K562 (cell line): ENCODE data around the gene CYLD. TPM values are rescaled to one million over a fixed set of nuclear protein-coding genes. Genes with fewer than 3 reads are reported as not detected.

Experiments used
- ATAC-seq: fragments of 200-7000 bp; cut with Tn5 transposase; 3 replicates; pipeline ENCODE4 v1.9.1; 2020; ENCODE audit warnings: moderate library complexity
- BruUV-seq: library from RNA; stranded (reverse); fragments of 400-500 nt; replicated peaks from 2 replicates; lab custom pipeline; 2021; lab: Mats Ljungman, UMichigan
- CTCF ChIA-PET: fragments of 300-600 bp; formaldehyde crosslinking; extraction: SDS; loops from one replicate; lab custom pipeline; 2021; ENCODE audit warnings: low intra/inter-chr PET ratio; lab: Yijun Ruan, JAX
- POLR2A ChIA-PET: fragments of 300-600, 350-650 bp; sonication (Branson Sonifier 250); formaldehyde crosslinking; extraction: SDS; loops from one replicate; lab custom pipeline; 2021; ENCODE audit warnings: antibody characterized with exemption, inconsistent platforms; lab: Yijun Ruan, JAX
- DNase-seq, 4 experiments: peaks; one replicate each; pipeline versions ENCODE4 v3.0.0 to v3.0.0-alpha.2; 2011 to 2018; ENCODE audit warnings: low spot score in 3 of 4, mixed read lengths in 3 of 4; ENCODE audit errors: extremely low read depth in 1 of 4
- FAIRE-seq: peaks from 2 replicates; lab custom pipeline; 2011; peaks lifted over from hg19 to GRCh38; lab: Jason Lieb, UNC
- H2AFZ ChIP-seq: 2 replicates; pipeline ENCODE4 v1.6.0; 2011; ENCODE audit warnings: low read depth, low read length, control low read depth, inconsistent platforms
- H3K27ac ChIP-seq: fragments of 200-600 bp; 3 replicates; pipeline ENCODE4 v1.8.0; 2011; ENCODE audit warnings: low read depth, mild to moderate bottlenecking, control low read depth, inconsistent platforms, low read length, moderate library complexity, mixed read lengths; ENCODE audit errors: extremely low read depth
- H3K27me3 ChIP-seq, 2 experiments: fragments of 300-600 bp in 1 of 2; 2 replicates in 1 of 2; 3 replicates in 1 of 2; pipeline versions ENCODE4 v1.6.0 to v1.8.0; 2011; ENCODE audit warnings: inconsistent platforms in 2 of 2, low read length in 2 of 2, mild to moderate bottlenecking in 1 of 2, mixed read lengths in 1 of 2, moderate library complexity in 1 of 2; ENCODE audit not compliant: control insufficient read depth in 2 of 2, insufficient read depth in 2 of 2
- H3K36me3 ChIP-seq: fragments of 300-600 bp; 3 replicates; pipeline ENCODE4 v1.8.0; 2011; ENCODE audit warnings: mild to moderate bottlenecking, low read length, inconsistent platforms; ENCODE audit not compliant: control insufficient read depth, insufficient read depth
- H3K4me1 ChIP-seq, 2 experiments: fragments of 200-600 bp in 1 of 2; replicated peaks in 1 of 2; 2 replicates in 1 of 2; 3 replicates in 1 of 2; pipeline versions ENCODE4 v1.5.1 to v1.8.0; 2011; ENCODE audit warnings: inconsistent platforms in 2 of 2, low read length in 2 of 2, mild to moderate bottlenecking in 1 of 2, mixed read lengths in 1 of 2, moderate library complexity in 1 of 2; ENCODE audit not compliant: control insufficient read depth in 2 of 2, insufficient read depth in 2 of 2
- H3K4me2 ChIP-seq: 2 replicates; pipeline ENCODE4 v1.6.1; 2011; ENCODE audit warnings: low read length, control low read depth, inconsistent platforms, mixed read lengths; ENCODE audit not compliant: insufficient read depth
- H3K4me3 ChIP-seq: fragments of 200-600 bp; sonication (generic), shearing (Covaris generic); 2 replicates; pipeline ENCODE4 v1.5.1; 2016; ENCODE audit warnings: control low read depth, inconsistent platforms
- H3K79me2 ChIP-seq: fragments of 200-600 bp; 3 replicates; pipeline ENCODE4 v1.8.0; 2011; ENCODE audit warnings: low read length, inconsistent platforms; ENCODE audit not compliant: control insufficient read depth, insufficient read depth
- H3K9ac ChIP-seq, 2 experiments: 2 replicates each; pipeline versions ENCODE4 v1.6.0 to v1.6.1; 2011; ENCODE audit warnings: low read depth in 2 of 2, low read length in 2 of 2, control low read depth in 1 of 2, inconsistent platforms in 1 of 2, mild to moderate bottlenecking in 1 of 2, mixed read lengths in 1 of 2; ENCODE audit not compliant: insufficient read depth in 1 of 2
- H3K9me1 ChIP-seq: one replicate; pipeline ENCODE4 v1.6.0; 2011; ENCODE audit warnings: inconsistent platforms, mild to moderate bottlenecking, low read length, moderate library complexity; ENCODE audit not compliant: control insufficient read depth, insufficient read depth
- H3K9me3 ChIP-seq: replicated peaks from 2 replicates; pipeline ENCODE4 v1.5.1; 2011; ENCODE audit warnings: low read depth, low read length, inconsistent platforms; ENCODE audit not compliant: control insufficient read depth, insufficient read depth
- H4K20me1 ChIP-seq: replicated peaks from 2 replicates; pipeline ENCODE4 v1.6.1; 2011; ENCODE audit warnings: low read length, inconsistent platforms, mixed read lengths; ENCODE audit not compliant: control insufficient read depth, insufficient read depth
- CREM ChIP-seq: IDR thresholded peaks from 2 replicates; pipeline ENCODE4 v1.6.1; 2014; ENCODE audit warnings: antibody characterized with exemption, low read depth
- HES1 ChIP-seq: fragments of 450-650 bp; IDR thresholded peaks from 2 replicates; pipeline ENCODE4 v1.6.1; 2016; ENCODE audit warnings: low read depth, mild to moderate bottlenecking, moderate library complexity
- L3MBTL2 ChIP-seq: fragments of 450-650 bp; IDR thresholded peaks from 2 replicates; pipeline ENCODE4 v1.6.1; 2016; ENCODE audit warnings: mild to moderate bottlenecking, moderate library complexity
- MED1 ChIP-seq: sonication (generic); formaldehyde crosslinking; IDR thresholded peaks from 2 replicates; pipeline ENCODE4 v1.8.1; 2023; ENCODE audit warnings: missing genetic modification reagents, borderline replicate concordance
- NRF1 ChIP-seq, 2 experiments: fragments of 450-650 bp; IDR thresholded peaks in 1 of 2; conservative IDR thresholded peaks in 1 of 2; 2 replicates each; pipeline ENCODE4 v1.6.1; 2014; ENCODE audit warnings: mild to moderate bottlenecking in 2 of 2
- RBM14 ChIP-seq: fragments of 200-400 bp; formaldehyde crosslinking; IDR thresholded peaks from 2 replicates; pipeline ENCODE4 v1.6.1; 2018; ENCODE audit warnings: low read depth, mild to moderate bottlenecking, low read length, moderate library complexity, borderline replicate concordance; ENCODE audit not compliant: insufficient read depth
- SLC30A9 ChIP-seq: fragments of 250-450 bp; sonication (Bioruptor Pico); IDR thresholded peaks from 2 replicates; pipeline ENCODE4 v1.8.0; 2022; ENCODE audit warnings: mild to moderate bottlenecking, moderate library complexity
- SPI1 ChIP-seq: IDR thresholded peaks from 2 replicates; pipeline ENCODE4 v1.6.1; 2011; ENCODE audit warnings: low read depth, low read length, control low read depth, borderline replicate concordance
- VEZF1 ChIP-seq: fragments of 200-800 bp; sonication (Bioruptor generic); IDR thresholded peaks from 2 replicates; pipeline ENCODE4 v1.6.1; 2017; ENCODE audit warnings: missing genetic modification characterization, missing compliant biosample characterization
- ZKSCAN8 ChIP-seq: fragments of 200-800 bp; sonication (Bioruptor generic); IDR thresholded peaks from 2 replicates; pipeline ENCODE4 v1.6.1; 2016; ENCODE audit warnings: missing genetic modification characterization, missing compliant biosample characterization
- ZNF232 ChIP-seq: sonication (generic); formaldehyde crosslinking; IDR thresholded peaks from 2 replicates; pipeline ENCODE4 v1.8.0; 2022; ENCODE audit warnings: mild to moderate bottlenecking, missing genetic modification reagents
- ZNF449 ChIP-seq: fragments of 250-450 bp; sonication (Bioruptor Pico); IDR thresholded peaks from 2 replicates; pipeline ENCODE4 v1.8.0; 2022; ENCODE audit warnings: moderate library complexity, mild to moderate bottlenecking, inconsistent platforms
- ZNF639 ChIP-seq, 2 experiments: fragments of 200-800 bp in 1 of 2; sonication (Bioruptor generic) in 1 of 2; sonication (generic) in 1 of 2; formaldehyde crosslinking in 1 of 2; IDR thresholded peaks in 1 of 2; conservative IDR thresholded peaks in 1 of 2; 2 replicates each; pipeline versions ENCODE4 v1.5.0 to v1.6.1; 2016 to 2020; ENCODE audit warnings: missing compliant biosample characterization in 1 of 2, missing genetic modification characterization in 1 of 2, missing genetic modification reagents in 1 of 2
- WGBS: fragments of 100-300 bp; shearing (Covaris generic); methylation state at CpG from one replicate; pipeline ENCODE4 v1.1.6; 2016; ENCODE audit warnings: low coverage, mixed read lengths; ENCODE audit not compliant: insufficient coverage; ENCODE audit errors: missing lambda C conversion rate; 5-methylcytosine and 5-hydroxymethylcytosine counted together
- in situ Hi-C: fragments of 300-500 bp; cut with MboI; formaldehyde crosslinking; loops from 4 replicates; pipeline ENCODE4 v1.15.0; 2018; ENCODE audit warnings: inconsistent platforms, mixed read lengths
- intact Hi-C: fragments of 100-400 bp; cut with micrococcal nuclease; formaldehyde crosslinking; loops from 2 replicates; pipeline ENCODE4 v1.14.2; 2022
- polyA plus RNA-seq, 8 experiments: library from polyadenylated mRNA; depleted of rRNA in 4 of 8; stranded (reverse) in 5 of 8; unstranded in 3 of 8; fragments of >200 nt; fragmentation: Nextera tagmentation in 2 of 8; fragmentation: Illumina TruSeq in 1 of 8; extraction: Ambion mirVana in 2 of 8; extraction: Trizol in 1 of 8; gene quantifications; 2 replicates each; pipeline versions ENCODE4 v1.2.1 to v1.2.3, GENCODE V29; 2011 to 2014; ENCODE audit warnings: inconsistent platforms in 1 of 8, missing spikeins in 1 of 8
- total RNA-seq, 7 experiments: library from RNA; depleted of rRNA in 6 of 7; stranded (reverse); fragments of >200 nt in 6 of 7; fragmentation: Illumina TruSeq in 2 of 7; extraction: Trizol in 2 of 7; gene quantifications; 2 replicates each; pipeline versions ENCODE4 v1.2.1 to v1.2.3, GENCODE V29; 2011 to 2021; ENCODE audit warnings: low replicate concordance in 1 of 7

The CYLD gene
- total and polyA plus RNA-seq, 9 of the 15 experiments (the other 6 are each of a cell fraction or from before 2014, with no cell fraction given) = 3.4 to 7.4 (median 5.3) TPM

- no TSS peak for BruUV-seq
- ChIA-PET CTCF (no interaction called here), POLR2A (interaction anchor here (0.6 kb wide), 1 partner anchor 19 kb away, joined by 3 read pairs; no protein-coding TSS in a partner anchor)
- DNase-seq (no peak), FAIRE-seq (no peak), ATAC-seq (no peak)
- TF ChIP-seq MED1 (CRISPR knock-in tag) (no peak), ZKSCAN8 (CRISPR knock-in tag) (no peak), ZNF639 (CRISPR knock-in tag; conservative IDR thresholded peaks at IDR 0.05 in 1 of 2, IDR thresholded peaks at IDR 0.05 in 1 of 2) (no peak), SPI1 (peak; percentile 31; the same call in 1 of the 2 replicates), ZNF449 (CRISPR knock-in tag) (no peak), L3MBTL2 (no peak), VEZF1 (CRISPR knock-in tag) (no peak), SLC30A9 (CRISPR knock-in tag) (no peak), NRF1 (conservative IDR thresholded peaks at IDR 0.05 in 1 of 2, IDR thresholded peaks at IDR 0.05 in 1 of 2) (peak; percentile 45; a peak in 2 of 4 replicates), CREM (no peak), HES1 (no peak), RBM14 (no peak), ZNF232 (CRISPR knock-in tag) (no peak)
- in situ Hi-C loops = no loop called here
- H3K36me3 ChIP-seq = no peaks in the 10 kb centered on the region
- intact Hi-C loops = no loop called here
- no peak overlapping the region for H3K9ac ChIP-seq
- H4K20me1 ChIP-seq = no peaks in the 10 kb centered on the region; the same call in 1 of the 2 replicates
- H3K79me2 ChIP-seq = no peaks in the 10 kb centered on the region
- H3K9me1 ChIP-seq = no peaks in the 10 kb centered on the region
- H3K4me3 ChIP-seq = no peak overlapping the region
- no peak overlapping the region for H3K4me2 ChIP-seq
- 0% methylated on average over 1 of the region's 1 CpG for WGBS
- H2AFZ ChIP-seq = no peak overlapping the region
- no peaks in the 10 kb centered on the region for H3K9me3 ChIP-seq
- peaks cover 5 to 11% of the 10 kb centered on the region in 2 experiments; a peak in 3 of 5 replicates for H3K4me1 ChIP-seq
- H3K27me3 ChIP-seq = peaks cover 9 to 16% of the 10 kb centered on the region in 2 experiments; a peak in 3 of 5 replicates
- no peak overlapping the region for H3K27ac ChIP-seq
These were observed 2.9 kb upstream of the CYLD start for GRCh38 chr16:50739031-50739430.
